ENCODE data around the gene WWOX. TPM values are rescaled to one million over a fixed set of nuclear protein-coding genes. Genes with fewer than 3 reads are reported as not detected.

The WWOX gene
- total RNA-seq, 2 experiments from 2014 or later: 19.1 to 23.7 TPM

DNA sequence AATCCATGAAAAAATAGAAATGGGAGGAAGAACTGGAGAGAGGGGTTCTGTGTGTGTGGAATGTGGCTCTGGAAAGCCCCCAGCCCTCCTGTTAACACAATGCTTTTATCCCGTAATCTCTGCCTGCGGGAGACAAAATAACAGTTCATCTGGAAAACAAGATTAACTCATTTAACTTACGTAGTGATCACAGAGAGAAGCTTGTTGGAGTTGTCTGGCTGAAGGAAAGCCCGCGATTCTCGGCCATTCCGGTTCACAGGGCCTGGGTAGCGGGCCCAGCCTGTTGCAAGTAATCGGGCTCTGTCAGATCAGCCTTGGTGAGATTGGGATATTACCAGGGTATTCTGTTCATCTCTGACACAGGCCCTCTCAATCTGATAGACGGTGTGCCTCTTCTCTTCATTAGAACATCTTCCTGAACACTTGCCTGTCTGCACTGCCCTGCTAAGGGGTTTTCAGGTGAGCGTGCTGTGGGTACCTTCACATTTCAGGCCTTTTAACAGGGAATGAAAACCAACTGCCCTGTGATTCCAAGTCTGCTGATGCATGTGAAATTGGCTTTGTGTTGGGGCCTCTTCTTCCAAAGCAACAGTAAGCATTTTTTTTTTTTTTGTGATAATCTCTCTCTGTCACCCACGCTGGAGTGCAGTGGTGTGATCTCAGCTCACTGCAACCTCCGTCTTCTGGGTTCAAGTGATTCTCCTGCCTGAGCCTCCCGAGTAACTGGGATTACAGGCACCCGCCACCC lies 609.9 kb downstream of the WWOX start:
- no peak for TF ChIP-seq CTCF (IDR thresholded peaks at IDR 0.05)
- no peak for ATAC-seq
- Mint-ChIP-seq H3K27me3 (no peaks in the 10 kb centered on the region), H3K4me3 (no peak overlapping the region), H3K4me1 (ENCODE audit: low read depth) (peaks cover 3% of the 10 kb centered on the region), H3K9me3 (peaks cover 2% of the 10 kb centered on the region), H3K27ac (no peak overlapping the region), H3K36me3 (ENCODE audit: low read depth) (no peaks in the 10 kb centered on the region)
- CTCF ChIA-PET: interaction anchor here (1.0 kb wide), 1 partner anchor 61 kb away, joined by 3 read pairs; no protein-coding TSS in a partner anchor
- POLR2A ChIA-PET: no interaction called here
- no peak for DNase-seq
- intact Hi-C loops (cut with micrococcal nuclease): loop anchor here (5.0 kb wide), 1 partner anchor 893 kb away; the partner anchor contains the start of gene MAF

DNA sequence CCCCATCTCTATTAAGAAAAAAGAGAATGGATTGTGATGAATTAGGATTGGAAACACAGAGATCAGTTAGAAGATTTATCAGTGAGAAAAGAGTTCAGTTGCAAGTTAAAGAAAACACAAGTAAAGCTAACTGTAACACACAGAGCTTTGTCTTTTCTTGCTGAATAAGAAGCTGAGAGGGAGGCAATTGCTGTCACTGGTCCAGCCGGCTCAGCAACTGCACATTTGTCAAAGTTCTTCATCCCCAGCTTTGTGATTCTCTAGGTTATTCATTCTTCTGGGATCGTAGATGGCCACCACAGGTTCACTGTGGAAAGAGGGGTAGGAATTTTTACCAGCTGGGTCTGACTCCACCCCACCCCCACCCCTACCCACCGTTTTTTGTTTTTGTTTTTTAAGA lies 615.7 kb downstream of the WWOX start:
- Mint-ChIP-seq H3K27me3 (no peaks in the 10 kb centered on the region), H3K4me3 (no peak overlapping the region), H3K9me3 (no peaks in the 10 kb centered on the region), H3K4me1 (ENCODE audit: low read depth) (no peaks in the 10 kb centered on the region), H3K36me3 (ENCODE audit: low read depth) (no peaks in the 10 kb centered on the region), H3K27ac (no peak overlapping the region)
- POLR2A ChIA-PET: no interaction called here
- CTCF ChIA-PET: interaction anchor here (1.0 kb wide), 1 partner anchor 9 kb away, joined by 3 read pairs; no protein-coding TSS in a partner anchor
- DNase-seq: no peak
- ATAC-seq: no peak
- TF ChIP-seq CTCF (IDR thresholded peaks at IDR 0.05): no peak
- intact Hi-C loops (cut with micrococcal nuclease): no loop called here

- DNase-seq (no peak), ATAC-seq (no peak)
- TF ChIP-seq CTCF (IDR thresholded peaks at IDR 0.05): no peak
- CTCF ChIA-PET: interaction anchor here (1.0 kb wide), 1 partner anchor 10 kb away, joined by 3 read pairs; no protein-coding TSS in a partner anchor
- Mint-ChIP-seq H3K4me1 (ENCODE audit: low read depth) (no peaks in the 10 kb centered on the region), H3K27ac (no peak overlapping the region), H3K36me3 (ENCODE audit: low read depth) (no peaks in the 10 kb centered on the region), H3K9me3 (no peaks in the 10 kb centered on the region), H3K4me3 (no peak overlapping the region), H3K27me3 (no peaks in the 10 kb centered on the region)
- intact Hi-C loops (cut with micrococcal nuclease): no loop called here
- POLR2A ChIA-PET: interaction anchor here (0.5 kb wide), 1 partner anchor 12 kb away, joined by 3 read pairs; no protein-coding TSS in a partner anchor
Observed at GRCh38 chr16:78715673-78716072, 616.2 kb downstream of the WWOX start.

DNA sequence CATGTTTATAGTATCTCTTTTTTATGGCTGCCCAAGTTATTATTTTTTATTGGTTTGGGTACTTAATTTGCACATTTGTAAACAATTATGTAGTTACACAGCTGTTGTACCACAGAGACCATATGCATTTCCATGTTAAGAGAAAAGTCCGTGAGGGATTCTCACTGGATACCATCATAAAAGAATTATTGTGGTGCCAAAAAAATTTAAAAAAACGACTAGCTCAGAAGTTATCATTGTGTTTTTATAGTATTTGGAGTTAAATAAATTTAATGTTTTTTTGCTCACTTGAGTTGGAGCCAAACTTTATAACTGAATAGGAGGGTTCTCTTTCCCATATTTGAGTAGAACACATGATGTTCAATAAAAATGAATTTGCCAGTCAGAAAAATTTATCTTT lies 618.7 kb downstream of the WWOX start:
- H3K36me3 Mint-ChIP-seq (ENCODE audit: low read depth): no peaks in the 10 kb centered on the region
- no peaks in the 10 kb centered on the region for H3K9me3 Mint-ChIP-seq
- CTCF ChIA-PET: interaction anchor here (0.7 to 1.3 kb wide), 2 partner anchors 9 to 15 kb away, joined by 3 to 4 read pairs; no protein-coding TSS in a partner anchor
- H3K4me3 Mint-ChIP-seq: no peak overlapping the region
- intact Hi-C loops (cut with micrococcal nuclease): no loop called here
- ATAC-seq (no peak), DNase-seq (no peak)
- H3K27me3 Mint-ChIP-seq: no peaks in the 10 kb centered on the region
- H3K27ac Mint-ChIP-seq: no peak overlapping the region
- TF ChIP-seq CTCF (IDR thresholded peaks at IDR 0.05): no peak
- no peaks in the 10 kb centered on the region for H3K4me1 Mint-ChIP-seq (ENCODE audit: low read depth)
- POLR2A ChIA-PET: no interaction called here

GRCh38 chr16:78720416-78720815 lies 621.0 kb downstream of the WWOX start:
- Mint-ChIP-seq H3K4me1 (ENCODE audit: low read depth) (no peaks in the 10 kb centered on the region), H3K4me3 (no peak overlapping the region), H3K27me3 (no peaks in the 10 kb centered on the region), H3K9me3 (no peaks in the 10 kb centered on the region), H3K36me3 (ENCODE audit: low read depth) (no peaks in the 10 kb centered on the region), H3K27ac (no peak overlapping the region)
- ChIA-PET CTCF (no interaction called here), POLR2A (no interaction called here)
- no peak for TF ChIP-seq CTCF (IDR thresholded peaks at IDR 0.05)
- intact Hi-C loops (cut with micrococcal nuclease): no loop called here
- ATAC-seq (no peak), DNase-seq (no peak)

Data from activated CD8-positive, alpha-beta T cell treated with anti-CD3 and anti-CD28 coated beads for 36 hours (primary cell).